ENCODE results near the gene MUL1. TPM values are rescaled to one million over a fixed set of nuclear protein-coding genes. Genes with fewer than 3 reads are reported as not detected.
"Not testable (repeated sequence)": the region's sequence is repeated elsewhere in the genome, so short reads cannot be mapped to it uniquely, and the experiment has no call there.

MUL1 gene
- polyA plus RNA-seq, 1 of the 3 experiments (the other 2 are of a cell fraction), result 22.8 TPM

DNA sequence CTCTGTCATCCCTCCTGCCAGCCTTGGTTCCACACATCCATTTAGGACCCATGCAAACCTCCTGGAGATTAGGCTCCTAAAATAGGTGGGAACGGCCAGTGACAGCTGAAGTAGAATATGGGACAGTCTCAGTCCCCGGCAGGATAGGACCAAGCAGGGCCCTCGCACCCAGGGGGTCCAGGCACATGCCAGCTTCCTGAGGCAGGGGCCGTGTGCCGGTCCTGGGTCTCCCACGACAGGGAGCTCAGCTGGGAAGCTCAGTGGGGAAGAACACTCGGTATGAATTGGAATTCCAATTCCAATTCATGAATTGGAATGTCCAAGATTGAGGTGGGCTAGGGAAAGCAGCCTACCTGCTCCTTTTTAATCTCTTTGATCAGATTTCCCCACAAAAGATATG lies 9.8 kb downstream of the MUL1 start:
- ChIA-PET POLR2A (interaction anchor here (0.9 kb wide), 1 partner anchor 10 kb away, joined by 3 read pairs; the partner anchor contains the start of gene MUL1), CTCF (no interaction called here)
- TF ChIP-seq SMC3 (IDR thresholded peaks at IDR 0.05; ENCODE audit: low read depth, low read length) (no peak), EP300 (IDR thresholded peaks at IDR 0.05; ENCODE audit: borderline replicate concordance in 1 of 2, low read depth in 1 of 2, low read length in 1 of 2) (no peak), TCF12 (IDR thresholded peaks at IDR 0.05) (no peak), POLR2AphosphoS5 (IDR thresholded peaks at IDR 0.05; ENCODE audit: low read depth, low read length) (no peak), NRF1 (IDR thresholded peaks at IDR 0.05; ENCODE audit: low read depth, low read length) (no peak), GABPA (IDR thresholded peaks at IDR 0.05; ENCODE audit: low read depth) (no peak), TEAD4 (IDR thresholded peaks at IDR 0.05; ENCODE audit: borderline replicate concordance, insufficient read depth) (no peak), RFX5 (IDR thresholded peaks at IDR 0.05; ENCODE audit: low read length) (no peak), JUND (IDR thresholded peaks at IDR 0.05) (no peak), GATA2 (CRISPR knock-in tag; IDR thresholded peaks at IDR 0.05) (no peak)
- TF ChIP-seq, protein P1, sequence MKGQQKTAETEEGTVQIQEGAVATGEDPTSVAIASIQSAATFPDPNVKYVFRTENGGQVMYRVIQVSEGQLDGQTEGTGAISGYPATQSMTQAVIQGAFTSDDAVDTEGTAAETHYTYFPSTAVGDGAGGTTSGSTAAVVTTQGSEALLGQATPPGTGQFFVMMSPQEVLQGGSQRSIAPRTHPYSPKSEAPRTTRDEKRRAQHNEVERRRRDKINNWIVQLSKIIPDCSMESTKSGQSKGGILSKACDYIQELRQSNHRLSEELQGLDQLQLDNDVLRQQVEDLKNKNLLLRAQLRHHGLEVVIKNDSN (IDR thresholded peaks at IDR 0.05; ENCODE audit: borderline replicate concordance, low read depth), result no peak
- TF ChIP-seq, protein P2, sequence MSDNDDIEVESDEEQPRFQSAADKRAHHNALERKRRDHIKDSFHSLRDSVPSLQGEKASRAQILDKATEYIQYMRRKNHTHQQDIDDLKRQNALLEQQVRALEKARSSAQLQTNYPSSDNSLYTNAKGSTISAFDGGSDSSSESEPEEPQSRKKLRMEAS (IDR thresholded peaks at IDR 0.05; ENCODE audit: low read depth), result no peak
- DNase-seq, result no peak
- no peaks in the 10 kb centered on the region for H3K9me2 ChIP-seq
- H3K4me3 ChIP-seq (ENCODE audit: low read depth in 2 of 2, low read length in 1 of 2), result no peak overlapping the region
- H3K9ac ChIP-seq, result no peak overlapping the region
- H3K4me1 ChIP-seq (ENCODE audit: control insufficient read depth in 1 of 2, insufficient read depth in 2 of 2, low read depth in 1 of 2, low read length in 1 of 2), result peaks cover 11 to 16% of the 10 kb centered on the region in 2 experiments; a peak in 3 of 4 replicates
- peaks cover 13 to 44% of the 10 kb centered on the region in 2 experiments for H3K36me3 ChIP-seq (replicated peaks in 1 of 2; ENCODE audit: control insufficient read depth in 1 of 2, insufficient read depth in 2 of 2, low read length in 1 of 2)
- no peaks in the 10 kb centered on the region for H3K27me3 ChIP-seq (ENCODE audit: insufficient read depth)
- H3F3A ChIP-seq (replicated peaks; ENCODE audit: insufficient read depth), result peaks cover 8% of the 10 kb centered on the region
- H3K27ac ChIP-seq (ENCODE audit: low read depth in 2 of 2, low read length in 1 of 2), result no peak overlapping the region
- 0 out of 2 replicates have a peak, but pooled peaks cover under 1% of the 10 kb centered on the region for H4K20me1 ChIP-seq (ENCODE audit: insufficient read depth)
- H3K79me2 ChIP-seq (ENCODE audit: insufficient read depth), result peaks cover 3% of the 10 kb centered on the region
- H2AFZ ChIP-seq (ENCODE audit: low read depth), result no peak overlapping the region
- H3K9me3 ChIP-seq, result no peaks in the 10 kb centered on the region
- no peak overlapping the region for H3K4me2 ChIP-seq
- WGBS (ENCODE audit: low lambda C conversion rate), result 73% methylated on average over 2 of the region's 7 CpGs

- H3F3A ChIP-seq (replicated peaks; ENCODE audit: insufficient read depth), result peaks cover 8% of the 10 kb centered on the region
- 78% methylated on average over 6 of the region's 6 CpGs for WGBS (ENCODE audit: low lambda C conversion rate)
- H3K27me3 ChIP-seq (ENCODE audit: insufficient read depth), result no peaks in the 10 kb centered on the region
- TF ChIP-seq, protein P3, sequence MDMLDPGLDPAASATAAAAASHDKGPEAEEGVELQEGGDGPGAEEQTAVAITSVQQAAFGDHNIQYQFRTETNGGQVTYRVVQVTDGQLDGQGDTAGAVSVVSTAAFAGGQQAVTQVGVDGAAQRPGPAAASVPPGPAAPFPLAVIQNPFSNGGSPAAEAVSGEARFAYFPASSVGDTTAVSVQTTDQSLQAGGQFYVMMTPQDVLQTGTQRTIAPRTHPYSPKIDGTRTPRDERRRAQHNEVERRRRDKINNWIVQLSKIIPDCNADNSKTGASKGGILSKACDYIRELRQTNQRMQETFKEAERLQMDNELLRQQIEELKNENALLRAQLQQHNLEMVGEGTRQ (IDR thresholded peaks at IDR 0.05; ENCODE audit: borderline replicate concordance, low read depth, low read length), result no peak
- TF ChIP-seq, protein P4, sequence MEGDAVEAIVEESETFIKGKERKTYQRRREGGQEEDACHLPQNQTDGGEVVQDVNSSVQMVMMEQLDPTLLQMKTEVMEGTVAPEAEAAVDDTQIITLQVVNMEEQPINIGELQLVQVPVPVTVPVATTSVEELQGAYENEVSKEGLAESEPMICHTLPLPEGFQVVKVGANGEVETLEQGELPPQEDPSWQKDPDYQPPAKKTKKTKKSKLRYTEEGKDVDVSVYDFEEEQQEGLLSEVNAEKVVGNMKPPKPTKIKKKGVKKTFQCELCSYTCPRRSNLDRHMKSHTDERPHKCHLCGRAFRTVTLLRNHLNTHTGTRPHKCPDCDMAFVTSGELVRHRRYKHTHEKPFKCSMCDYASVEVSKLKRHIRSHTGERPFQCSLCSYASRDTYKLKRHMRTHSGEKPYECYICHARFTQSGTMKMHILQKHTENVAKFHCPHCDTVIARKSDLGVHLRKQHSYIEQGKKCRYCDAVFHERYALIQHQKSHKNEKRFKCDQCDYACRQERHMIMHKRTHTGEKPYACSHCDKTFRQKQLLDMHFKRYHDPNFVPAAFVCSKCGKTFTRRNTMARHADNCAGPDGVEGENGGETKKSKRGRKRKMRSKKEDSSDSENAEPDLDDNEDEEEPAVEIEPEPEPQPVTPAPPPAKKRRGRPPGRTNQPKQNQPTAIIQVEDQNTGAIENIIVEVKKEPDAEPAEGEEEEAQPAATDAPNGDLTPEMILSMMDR (IDR thresholded peaks at IDR 0.05), result no peak
- TF ChIP-seq, protein P5, sequence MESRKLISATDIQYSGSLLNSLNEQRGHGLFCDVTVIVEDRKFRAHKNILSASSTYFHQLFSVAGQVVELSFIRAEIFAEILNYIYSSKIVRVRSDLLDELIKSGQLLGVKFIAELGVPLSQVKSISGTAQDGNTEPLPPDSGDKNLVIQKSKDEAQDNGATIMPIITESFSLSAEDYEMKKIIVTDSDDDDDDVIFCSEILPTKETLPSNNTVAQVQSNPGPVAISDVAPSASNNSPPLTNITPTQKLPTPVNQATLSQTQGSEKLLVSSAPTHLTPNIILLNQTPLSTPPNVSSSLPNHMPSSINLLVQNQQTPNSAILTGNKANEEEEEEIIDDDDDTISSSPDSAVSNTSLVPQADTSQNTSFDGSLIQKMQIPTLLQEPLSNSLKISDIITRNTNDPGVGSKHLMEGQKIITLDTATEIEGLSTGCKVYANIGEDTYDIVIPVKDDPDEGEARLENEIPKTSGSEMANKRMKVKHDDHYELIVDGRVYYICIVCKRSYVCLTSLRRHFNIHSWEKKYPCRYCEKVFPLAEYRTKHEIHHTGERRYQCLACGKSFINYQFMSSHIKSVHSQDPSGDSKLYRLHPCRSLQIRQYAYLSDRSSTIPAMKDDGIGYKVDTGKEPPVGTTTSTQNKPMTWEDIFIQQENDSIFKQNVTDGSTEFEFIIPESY (IDR thresholded peaks at IDR 0.05; ENCODE audit: borderline replicate concordance, low read depth), result no peak
- H3K4me3 ChIP-seq (ENCODE audit: low read depth in 2 of 2, low read length in 1 of 2), result no peak overlapping the region
- H3K9me2 ChIP-seq, result no peaks in the 10 kb centered on the region
- peaks cover 9 to 41% of the 10 kb centered on the region in 2 experiments for H3K36me3 ChIP-seq (replicated peaks in 1 of 2; ENCODE audit: control insufficient read depth in 1 of 2, insufficient read depth in 2 of 2, low read length in 1 of 2)
- no peaks in the 10 kb centered on the region for H3K9me3 ChIP-seq
- H3K9ac ChIP-seq, result no peak overlapping the region
- no peak overlapping the region for H2AFZ ChIP-seq (ENCODE audit: low read depth)
- H3K27ac ChIP-seq (ENCODE audit: low read depth in 2 of 2, low read length in 1 of 2), result no peak overlapping the region
- no peak overlapping the region for H3K4me2 ChIP-seq
- POLR2A ChIA-PET, result no interaction called here
- peaks cover 11 to 16% of the 10 kb centered on the region in 2 experiments; a peak in 3 of 4 replicates for H3K4me1 ChIP-seq (ENCODE audit: control insufficient read depth in 1 of 2, insufficient read depth in 2 of 2, low read depth in 1 of 2, low read length in 1 of 2)
- DNase-seq, result no peak
- H4K20me1 ChIP-seq (ENCODE audit: insufficient read depth), result no peaks in the 10 kb centered on the region
- CTCF ChIA-PET, result interaction anchor here (1.0 kb wide), 1 partner anchor 285 kb away, joined by 3 read pairs; no protein-coding TSS in a partner anchor
- no peaks in the 10 kb centered on the region; the same call in 1 of the 2 replicates for H3K79me2 ChIP-seq (ENCODE audit: insufficient read depth)
These were observed 10.4 kb downstream of the MUL1 start for GRCh38 chr1:20497506-20497905.

GRCh38 chr1:20496725-20497383 lies 11.1 kb downstream of the MUL1 start:
- H3K4me2 ChIP-seq; H3K27ac ChIP-seq (ENCODE audit: low read depth in 2 of 2, low read length in 1 of 2); H3K9me3 ChIP-seq; H3F3A ChIP-seq (replicated peaks; ENCODE audit: insufficient read depth); H2AFZ ChIP-seq (ENCODE audit: low read depth); POLR2A ChIA-PET; H3K79me2 ChIP-seq (ENCODE audit: insufficient read depth); H3K4me3 ChIP-seq (ENCODE audit: low read depth in 2 of 2, low read length in 1 of 2); DNase-seq; H3K9ac ChIP-seq; H3K9me2 ChIP-seq; H4K20me1 ChIP-seq (ENCODE audit: insufficient read depth); H3K27me3 ChIP-seq (ENCODE audit: insufficient read depth): not testable (repeated sequence)
- peaks cover 11 to 16% of the 10 kb centered on the region in 2 experiments; a peak in 3 of 4 replicates for H3K4me1 ChIP-seq (ENCODE audit: control insufficient read depth in 1 of 2, insufficient read depth in 2 of 2, low read depth in 1 of 2, low read length in 1 of 2)
- CTCF ChIA-PET, result interaction anchor here (1.0 to 8.1 kb wide), 3 partner anchors 64 to 284 kb away, joined by 3 to 97 read pairs (median 29); no protein-coding TSS in a partner anchor
- H3K36me3 ChIP-seq (replicated peaks in 1 of 2; ENCODE audit: control insufficient read depth in 1 of 2, insufficient read depth in 2 of 2, low read length in 1 of 2), result peaks cover 9 to 38% of the 10 kb centered on the region in 2 experiments
- WGBS (ENCODE audit: low lambda C conversion rate), result 94% methylated on average over 12 of the region's 12 CpGs

Measured in SK-N-SH (cell line).